ENCODE data around the gene HTR2C. TPM values are rescaled to one million over a fixed set of nuclear protein-coding genes. Genes with fewer than 3 reads are reported as not detected.
"Not testable (repeated sequence)": the region's sequence is repeated elsewhere in the genome, so short reads cannot be mapped to it uniquely, and the experiment has no call there.

Gene HTR2C
- total RNA-seq, 1 experiment from 2014 or later: 0.33 TPM

DNA sequence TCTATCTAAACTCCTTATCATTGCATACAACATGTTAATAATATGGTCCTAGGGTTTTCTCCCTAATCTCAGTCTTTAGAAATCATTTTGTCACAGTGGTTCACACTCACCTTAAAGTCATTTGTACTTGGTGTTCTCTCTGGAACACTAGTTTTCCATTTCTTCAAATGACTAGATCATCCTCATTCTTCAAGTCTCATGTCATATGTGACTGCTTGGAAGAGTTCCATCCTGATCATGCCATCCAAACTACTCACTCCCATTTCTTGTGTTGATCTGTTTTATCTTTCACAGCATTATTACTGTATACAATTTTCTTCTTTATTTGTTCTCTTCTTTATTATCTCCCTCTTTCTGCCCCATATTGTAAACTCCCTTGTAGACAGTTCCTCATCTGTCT, 66.5 kb downstream of the HTR2C start:
- H3K9me2 ChIP-seq (ENCODE audit: insufficient read depth): no peaks in the 10 kb centered on the region
- H3K79me2 ChIP-seq (ENCODE audit: low read depth): no peaks in the 10 kb centered on the region
- ChIA-PET POLR2A (ENCODE audit: unreplicated experiment) (no interaction called here), CTCF (no interaction called here)
- intact Hi-C loops (cut with micrococcal nuclease; ENCODE audit: unreplicated experiment): no loop called here
- no peaks in the 10 kb centered on the region for H3F3A ChIP-seq (ENCODE audit: insufficient read depth, low read depth)
- no peaks in the 10 kb centered on the region for H3K9me3 ChIP-seq (ENCODE audit: insufficient read depth, low read depth)
- no TSS peak for BruUV-seq (replicated peaks)
- no peak overlapping the region for H3K4me3 ChIP-seq
- H3K4me2 ChIP-seq: no peak overlapping the region
- no peaks in the 10 kb centered on the region for H3K36me3 ChIP-seq (ENCODE audit: low read depth)
- no peak for DNase-seq
- H3K27ac ChIP-seq: no peak overlapping the region
- no peaks in the 10 kb centered on the region for H3K27me3 ChIP-seq (ENCODE audit: insufficient read depth, low read depth)
- H2AFZ ChIP-seq: no peak overlapping the region; the same call in 1 of the 2 replicates
- TF ChIP-seq, protein P1, sequence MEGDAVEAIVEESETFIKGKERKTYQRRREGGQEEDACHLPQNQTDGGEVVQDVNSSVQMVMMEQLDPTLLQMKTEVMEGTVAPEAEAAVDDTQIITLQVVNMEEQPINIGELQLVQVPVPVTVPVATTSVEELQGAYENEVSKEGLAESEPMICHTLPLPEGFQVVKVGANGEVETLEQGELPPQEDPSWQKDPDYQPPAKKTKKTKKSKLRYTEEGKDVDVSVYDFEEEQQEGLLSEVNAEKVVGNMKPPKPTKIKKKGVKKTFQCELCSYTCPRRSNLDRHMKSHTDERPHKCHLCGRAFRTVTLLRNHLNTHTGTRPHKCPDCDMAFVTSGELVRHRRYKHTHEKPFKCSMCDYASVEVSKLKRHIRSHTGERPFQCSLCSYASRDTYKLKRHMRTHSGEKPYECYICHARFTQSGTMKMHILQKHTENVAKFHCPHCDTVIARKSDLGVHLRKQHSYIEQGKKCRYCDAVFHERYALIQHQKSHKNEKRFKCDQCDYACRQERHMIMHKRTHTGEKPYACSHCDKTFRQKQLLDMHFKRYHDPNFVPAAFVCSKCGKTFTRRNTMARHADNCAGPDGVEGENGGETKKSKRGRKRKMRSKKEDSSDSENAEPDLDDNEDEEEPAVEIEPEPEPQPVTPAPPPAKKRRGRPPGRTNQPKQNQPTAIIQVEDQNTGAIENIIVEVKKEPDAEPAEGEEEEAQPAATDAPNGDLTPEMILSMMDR (conservative IDR thresholded peaks at IDR 0.05): no peak
- TF ChIP-seq EZH2 (IDR thresholded peaks at IDR 0.05; ENCODE audit: low read depth): no peak
- no peaks in the 10 kb centered on the region for H3K4me1 ChIP-seq (replicated peaks; ENCODE audit: insufficient read depth)
- H4K20me1 ChIP-seq (ENCODE audit: insufficient read depth): no peaks in the 10 kb centered on the region

DNA sequence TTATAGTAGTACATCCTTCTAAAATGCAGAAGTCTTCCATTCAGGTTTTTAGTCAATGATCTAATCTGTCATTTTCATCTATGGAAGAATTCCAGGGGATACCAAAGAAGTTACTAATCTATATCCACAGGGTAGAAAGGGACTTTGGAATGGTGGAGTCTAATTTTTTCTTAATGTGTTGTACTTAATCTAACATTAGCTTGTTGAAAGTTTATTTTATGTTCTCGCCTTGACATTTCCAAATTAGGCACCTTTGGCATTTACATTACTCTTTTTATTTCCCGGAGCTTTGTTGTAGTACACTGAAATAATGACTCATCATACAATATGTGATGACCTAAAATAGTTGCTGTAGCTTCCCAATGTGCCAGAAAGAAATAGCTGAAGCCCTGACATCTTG, 91.5 kb downstream of the HTR2C start:
- peak in 1 of 2 experiments; percentile 70 for DNase-seq
- no peaks in the 10 kb centered on the region for H3K79me2 ChIP-seq (ENCODE audit: low read depth)
- H3K9me2 ChIP-seq (ENCODE audit: insufficient read depth): no peaks in the 10 kb centered on the region
- H3K4me2 ChIP-seq: no peak overlapping the region
- BruUV-seq (replicated peaks): no TSS peak
- H3K27me3 ChIP-seq (ENCODE audit: insufficient read depth, low read depth): no peaks in the 10 kb centered on the region
- H3K4me3 ChIP-seq: no peak overlapping the region
- CTCF ChIA-PET: no interaction called here
- no peaks in the 10 kb centered on the region for H4K20me1 ChIP-seq (ENCODE audit: insufficient read depth)
- H3K4me1 ChIP-seq (replicated peaks; ENCODE audit: insufficient read depth): peaks cover 17% of the 10 kb centered on the region; the same call in 1 of the 2 replicates
- H3F3A ChIP-seq (ENCODE audit: insufficient read depth, low read depth): no peaks in the 10 kb centered on the region
- peaks cover 5% of the 10 kb centered on the region; the same call in 1 of the 2 replicates for H3K9me3 ChIP-seq (ENCODE audit: insufficient read depth, low read depth)
- no peaks in the 10 kb centered on the region for H3K36me3 ChIP-seq (ENCODE audit: low read depth)
- TF ChIP-seq, protein P1 (conservative IDR thresholded peaks at IDR 0.05): no peak
- TF ChIP-seq EZH2 (IDR thresholded peaks at IDR 0.05; ENCODE audit: low read depth): no peak
- POLR2A ChIA-PET (ENCODE audit: unreplicated experiment): interaction anchor here (0.7 kb wide), 1 partner anchor 352 kb away, joined by 11 read pairs; no protein-coding TSS in a partner anchor
- H2AFZ ChIP-seq: no peak overlapping the region
- intact Hi-C loops (cut with micrococcal nuclease; ENCODE audit: unreplicated experiment): no loop called here
- H3K27ac ChIP-seq: no peak overlapping the region

DNA sequence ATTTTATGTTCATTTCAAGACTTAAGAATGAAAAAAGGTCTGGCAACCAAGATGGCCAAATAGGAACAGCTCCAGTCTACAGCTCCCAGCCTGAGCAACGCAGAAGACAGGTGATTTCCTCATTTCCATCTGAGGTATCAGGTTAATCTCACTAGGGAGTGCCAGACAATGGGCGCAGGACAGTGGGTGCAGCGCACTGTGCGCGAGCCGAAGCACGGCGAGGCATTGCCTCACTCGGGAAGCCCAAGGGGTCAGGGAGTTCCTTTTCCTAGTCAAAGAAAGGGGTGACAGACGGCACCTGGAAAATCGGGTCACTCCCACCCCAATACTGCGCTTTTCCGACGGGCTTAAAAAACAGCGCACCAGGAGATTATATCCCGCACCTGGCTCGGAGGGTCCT, 116.6 kb downstream of the HTR2C start:
- H3F3A ChIP-seq (ENCODE audit: insufficient read depth, low read depth); H3K27ac ChIP-seq; H3K79me2 ChIP-seq (ENCODE audit: low read depth); H3K4me2 ChIP-seq; POLR2A ChIA-PET (ENCODE audit: unreplicated experiment); H3K4me3 ChIP-seq; H3K9me3 ChIP-seq (ENCODE audit: insufficient read depth, low read depth); H2AFZ ChIP-seq; DNase-seq; H3K36me3 ChIP-seq (ENCODE audit: low read depth); H4K20me1 ChIP-seq (ENCODE audit: insufficient read depth); CTCF ChIA-PET; H3K4me1 ChIP-seq (replicated peaks; ENCODE audit: insufficient read depth); BruUV-seq (replicated peaks); H3K9me2 ChIP-seq (ENCODE audit: insufficient read depth); H3K27me3 ChIP-seq (ENCODE audit: insufficient read depth, low read depth); intact Hi-C loops (cut with micrococcal nuclease; ENCODE audit: unreplicated experiment): not testable (repeated sequence)

DNA sequence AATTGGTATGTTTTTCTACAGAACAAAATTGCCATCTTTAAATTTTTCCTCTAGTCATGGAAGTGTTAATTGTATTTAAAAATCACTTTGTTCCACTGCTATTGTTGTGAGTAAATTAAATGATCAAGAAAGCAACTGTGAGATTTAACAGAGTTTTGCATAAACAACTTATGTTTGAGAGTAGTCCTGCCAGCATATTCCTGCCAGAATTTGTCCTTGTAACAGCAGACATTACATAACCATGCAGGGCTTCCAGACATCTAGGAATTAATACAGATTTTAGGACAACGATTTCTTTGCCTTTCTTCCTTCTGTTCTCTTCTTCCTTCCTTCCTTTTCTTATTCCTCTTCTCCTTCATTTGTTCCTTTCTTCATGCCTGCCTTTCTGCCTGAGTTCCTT, 125.5 kb downstream of the HTR2C start:
- Histone ChIP-seq H3K4me1 (replicated peaks; ENCODE audit: insufficient read depth) (no peaks in the 10 kb centered on the region), H3K9me2 (ENCODE audit: insufficient read depth) (no peaks in the 10 kb centered on the region), H3K4me3 (no peak overlapping the region), H3K9me3 (ENCODE audit: insufficient read depth, low read depth) (no peaks in the 10 kb centered on the region), H3F3A (ENCODE audit: insufficient read depth, low read depth) (no peaks in the 10 kb centered on the region), H4K20me1 (ENCODE audit: insufficient read depth) (no peaks in the 10 kb centered on the region), H3K27ac (no peak overlapping the region), H3K79me2 (ENCODE audit: low read depth) (no peaks in the 10 kb centered on the region), H2AFZ (no peak overlapping the region; the same call in 1 of the 2 replicates), H3K36me3 (ENCODE audit: low read depth) (no peaks in the 10 kb centered on the region), H3K27me3 (ENCODE audit: insufficient read depth, low read depth) (no peaks in the 10 kb centered on the region), H3K4me2 (no peak overlapping the region)
- DNase-seq: no peak
- BruUV-seq (replicated peaks): no TSS peak
- TF ChIP-seq, protein P1 (conservative IDR thresholded peaks at IDR 0.05): no peak
- no peak for TF ChIP-seq EZH2 (IDR thresholded peaks at IDR 0.05; ENCODE audit: low read depth)
- intact Hi-C loops (cut with micrococcal nuclease; ENCODE audit: unreplicated experiment): no loop called here
- ChIA-PET CTCF (no interaction called here), POLR2A (ENCODE audit: unreplicated experiment) (no interaction called here)
